ENCODE measurements around the gene FBXL19. TPM values are rescaled to one million over a fixed set of nuclear protein-coding genes. Genes with fewer than 3 reads are reported as not detected.

The FBXL19 gene
- total and polyA plus RNA-seq, 2 of the 13 experiments (the other 11 are each of a cell fraction or from before 2014, with no cell fraction given) = 6.0 to 13.7 TPM

GRCh38 chr16:30921748-30922419 lies 1.5 kb upstream of the FBXL19 start (continued):
- TF ChIP-seq ZFP90 (CRISPR knock-in tag; IDR thresholded peaks at IDR 0.05; ENCODE audit: borderline replicate concordance) = no peak
- TF ChIP-seq, protein P1, sequence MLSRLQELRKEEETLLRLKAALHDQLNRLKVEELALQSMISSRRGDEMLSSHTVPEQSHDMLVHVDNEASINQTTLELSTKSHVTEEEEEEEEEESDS (CRISPR knock-in tag; IDR thresholded peaks at IDR 0.05; ENCODE audit: borderline replicate concordance) = no peak
- TF ChIP-seq, protein P2, sequence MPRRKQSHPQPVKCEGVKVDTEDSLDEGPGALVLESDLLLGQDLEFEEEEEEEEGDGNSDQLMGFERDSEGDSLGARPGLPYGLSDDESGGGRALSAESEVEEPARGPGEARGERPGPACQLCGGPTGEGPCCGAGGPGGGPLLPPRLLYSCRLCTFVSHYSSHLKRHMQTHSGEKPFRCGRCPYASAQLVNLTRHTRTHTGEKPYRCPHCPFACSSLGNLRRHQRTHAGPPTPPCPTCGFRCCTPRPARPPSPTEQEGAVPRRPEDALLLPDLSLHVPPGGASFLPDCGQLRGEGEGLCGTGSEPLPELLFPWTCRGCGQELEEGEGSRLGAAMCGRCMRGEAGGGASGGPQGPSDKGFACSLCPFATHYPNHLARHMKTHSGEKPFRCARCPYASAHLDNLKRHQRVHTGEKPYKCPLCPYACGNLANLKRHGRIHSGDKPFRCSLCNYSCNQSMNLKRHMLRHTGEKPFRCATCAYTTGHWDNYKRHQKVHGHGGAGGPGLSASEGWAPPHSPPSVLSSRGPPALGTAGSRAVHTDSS (CRISPR knock-in tag; conservative IDR thresholded peaks at IDR 0.05) = peak; percentile 29; the same call in 1 of the 2 replicates
- TF ChIP-seq ZNF407 (CRISPR knock-in tag; IDR thresholded peaks at IDR 0.05; ENCODE audit: not compliant biosample characterization) = no peak
- peak; percentile 97; the same call in 1 of the 2 replicates for TF ChIP-seq ZBTB38 (CRISPR knock-in tag; IDR thresholded peaks at IDR 0.05)
- peak; percentile 61; the same call in 1 of the 2 replicates for TF ChIP-seq DMTF1 (CRISPR knock-in tag; IDR thresholded peaks at IDR 0.05)
- peak; percentile 77 for TF ChIP-seq KDM2A (CRISPR knock-in tag; IDR thresholded peaks at IDR 0.05; ENCODE audit: borderline replicate concordance, low read depth)
- TF ChIP-seq SATB2 (CRISPR knock-in tag; IDR thresholded peaks at IDR 0.05) = no peak
- TF ChIP-seq NFYC (CRISPR knock-in tag; IDR thresholded peaks at IDR 0.05) = no peak; the same call in 1 of the 2 replicates
- peak in 1 of 2 experiments; percentile 62; a peak in 2 of 4 replicates for TF ChIP-seq POLR2A (IDR thresholded peaks at IDR 0.05; ENCODE audit: insufficient read depth in 1 of 2, low read depth in 2 of 2, low read length in 2 of 2)
- peak; percentile 100 for TF ChIP-seq CHD4 (IDR thresholded peaks at IDR 0.05; ENCODE audit: borderline replicate concordance, low read length)
- no peak for TF ChIP-seq ZNF749 (CRISPR knock-in tag; IDR thresholded peaks at IDR 0.05; ENCODE audit: borderline replicate concordance)
- TF ChIP-seq ZNF446 (CRISPR knock-in tag; IDR thresholded peaks at IDR 0.05) = no peak
- TF ChIP-seq FOSL1 (CRISPR knock-in tag; IDR thresholded peaks at IDR 0.05; ENCODE audit: borderline replicate concordance) = no peak
- TF ChIP-seq, protein P3, sequence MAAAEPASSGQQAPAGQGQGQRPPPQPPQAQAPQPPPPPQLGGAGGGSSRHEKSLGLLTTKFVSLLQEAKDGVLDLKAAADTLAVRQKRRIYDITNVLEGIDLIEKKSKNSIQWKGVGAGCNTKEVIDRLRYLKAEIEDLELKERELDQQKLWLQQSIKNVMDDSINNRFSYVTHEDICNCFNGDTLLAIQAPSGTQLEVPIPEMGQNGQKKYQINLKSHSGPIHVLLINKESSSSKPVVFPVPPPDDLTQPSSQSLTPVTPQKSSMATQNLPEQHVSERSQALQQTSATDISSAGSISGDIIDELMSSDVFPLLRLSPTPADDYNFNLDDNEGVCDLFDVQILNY (CRISPR knock-in tag; conservative IDR thresholded peaks at IDR 0.05) = no peak

Data from HepG2 (cell line).